IMR-90 (cell line): Measurements from ENCODE around the gene LAMA4.

Source experiments
- BHLHE40 ChIP-seq: fragments of 150-350 bp; IDR thresholded peaks from 2 replicates; pipeline ENCODE4 v1.6.1; 2016; ENCODE audit warnings: mild to moderate bottlenecking, low read depth, low read length
- CEBPB ChIP-seq: IDR thresholded peaks from 2 replicates; pipeline ENCODE4 v1.6.1; 2012; ENCODE audit warnings: low read depth, low read length, improper control_type of control experiment
- CHD1 ChIP-seq: IDR thresholded peaks from 2 replicates; pipeline ENCODE4 v1.6.1; 2012; ENCODE audit warnings: low read depth, low read length, improper control_type of control experiment
- MAFK ChIP-seq: IDR thresholded peaks from 2 replicates; pipeline ENCODE4 v1.6.1; 2012; ENCODE audit warnings: low read depth, low read length, improper control_type of control experiment
- MAZ ChIP-seq: IDR thresholded peaks from 2 replicates; pipeline ENCODE4 v1.6.1; 2012; ENCODE audit warnings: low read depth, mild to moderate bottlenecking, low read length, improper control_type of control experiment, moderate library complexity, borderline replicate concordance
- MXI1 ChIP-seq: IDR thresholded peaks from 2 replicates; pipeline ENCODE4 v1.6.1; 2012; ENCODE audit warnings: low read depth, mild to moderate bottlenecking, low read length, moderate library complexity, borderline replicate concordance
- POLR2A ChIP-seq: IDR thresholded peaks from 2 replicates; pipeline ENCODE4 v1.6.1; 2012; ENCODE audit warnings: mild to moderate bottlenecking, low read depth, low read length
- RAD21 ChIP-seq: IDR thresholded peaks from 2 replicates; pipeline ENCODE4 v1.6.1; 2012; ENCODE audit warnings: low read length, improper control_type of control experiment
- RFX5 ChIP-seq: IDR thresholded peaks from 2 replicates; pipeline ENCODE4 v1.8.0; 2012; ENCODE audit warnings: low read depth, mild to moderate bottlenecking, low read length, moderate library complexity
- SMC3 ChIP-seq: fragments of 150-350 bp; IDR thresholded peaks from 2 replicates; pipeline ENCODE4 v1.6.1; 2016; ENCODE audit warnings: low read depth, mild to moderate bottlenecking, antibody characterized with exemption, low read length, moderate library complexity
- USF2 ChIP-seq: fragments of 150-350 bp; IDR thresholded peaks from 2 replicates; pipeline ENCODE4 v1.6.1; 2017; ENCODE audit warnings: mild to moderate bottlenecking, antibody characterized with exemption, low read length, low read depth
- TF ChIP-seq, protein P1 (sequence below): conservative IDR thresholded peaks from 2 replicates; pipeline ENCODE4 v1.5.1; 2012; ENCODE audit warnings: mild to moderate bottlenecking, low read depth, low read length, improper control_type of control experiment
- TF ChIP-seq, protein P2 (sequence below): fragments of 150-350 bp; IDR thresholded peaks from 2 replicates; pipeline ENCODE4 v1.6.1; 2016; ENCODE audit warnings: low read depth, mild to moderate bottlenecking, low read length, moderate library complexity, borderline replicate concordance

DNA sequence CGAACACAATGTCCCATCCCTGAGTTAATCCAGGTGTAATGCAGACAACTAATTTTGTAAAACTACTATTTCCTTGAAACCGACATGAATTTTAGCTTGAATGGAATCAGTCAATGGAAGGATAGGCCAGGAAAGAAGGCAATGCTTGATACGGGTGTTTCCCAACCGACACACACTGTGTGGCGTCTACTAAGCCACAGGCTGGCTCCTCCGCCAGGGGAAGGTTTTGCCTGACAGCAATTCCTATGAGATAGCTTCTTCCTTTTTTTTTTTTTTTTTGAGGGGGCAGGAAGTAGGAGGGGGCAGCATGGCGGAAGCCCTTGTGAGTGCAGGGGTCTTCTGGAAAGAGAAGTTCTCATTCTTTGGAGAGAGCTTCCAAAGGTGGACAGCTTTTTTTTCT lies 12.0 kb upstream of the LAMA4 start:
- TF ChIP-seq, protein P1, sequence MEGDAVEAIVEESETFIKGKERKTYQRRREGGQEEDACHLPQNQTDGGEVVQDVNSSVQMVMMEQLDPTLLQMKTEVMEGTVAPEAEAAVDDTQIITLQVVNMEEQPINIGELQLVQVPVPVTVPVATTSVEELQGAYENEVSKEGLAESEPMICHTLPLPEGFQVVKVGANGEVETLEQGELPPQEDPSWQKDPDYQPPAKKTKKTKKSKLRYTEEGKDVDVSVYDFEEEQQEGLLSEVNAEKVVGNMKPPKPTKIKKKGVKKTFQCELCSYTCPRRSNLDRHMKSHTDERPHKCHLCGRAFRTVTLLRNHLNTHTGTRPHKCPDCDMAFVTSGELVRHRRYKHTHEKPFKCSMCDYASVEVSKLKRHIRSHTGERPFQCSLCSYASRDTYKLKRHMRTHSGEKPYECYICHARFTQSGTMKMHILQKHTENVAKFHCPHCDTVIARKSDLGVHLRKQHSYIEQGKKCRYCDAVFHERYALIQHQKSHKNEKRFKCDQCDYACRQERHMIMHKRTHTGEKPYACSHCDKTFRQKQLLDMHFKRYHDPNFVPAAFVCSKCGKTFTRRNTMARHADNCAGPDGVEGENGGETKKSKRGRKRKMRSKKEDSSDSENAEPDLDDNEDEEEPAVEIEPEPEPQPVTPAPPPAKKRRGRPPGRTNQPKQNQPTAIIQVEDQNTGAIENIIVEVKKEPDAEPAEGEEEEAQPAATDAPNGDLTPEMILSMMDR, result no peak
- TF ChIP-seq SMC3, result no peak
- TF ChIP-seq, protein P2, sequence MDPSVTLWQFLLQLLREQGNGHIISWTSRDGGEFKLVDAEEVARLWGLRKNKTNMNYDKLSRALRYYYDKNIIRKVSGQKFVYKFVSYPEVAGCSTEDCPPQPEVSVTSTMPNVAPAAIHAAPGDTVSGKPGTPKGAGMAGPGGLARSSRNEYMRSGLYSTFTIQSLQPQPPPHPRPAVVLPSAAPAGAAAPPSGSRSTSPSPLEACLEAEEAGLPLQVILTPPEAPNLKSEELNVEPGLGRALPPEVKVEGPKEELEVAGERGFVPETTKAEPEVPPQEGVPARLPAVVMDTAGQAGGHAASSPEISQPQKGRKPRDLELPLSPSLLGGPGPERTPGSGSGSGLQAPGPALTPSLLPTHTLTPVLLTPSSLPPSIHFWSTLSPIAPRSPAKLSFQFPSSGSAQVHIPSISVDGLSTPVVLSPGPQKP, result no peak
- no peak for TF ChIP-seq MAZ
- no peak for TF ChIP-seq POLR2A
- TF ChIP-seq MXI1, result no peak
- TF ChIP-seq MAFK, result no peak
- no peak for TF ChIP-seq USF2
- no peak for TF ChIP-seq CEBPB
- no peak for TF ChIP-seq RFX5
- no peak for TF ChIP-seq CHD1
- no peak for TF ChIP-seq RAD21
- TF ChIP-seq BHLHE40, result no peak
